Fibroblast of mammary gland (primary cell): Measurements from ENCODE around the gene ZNF215.

ENCODE experiments used
- DNase-seq: peaks from one replicate; pipeline ENCODE4 v3.0.0-alpha.2; 2010; ENCODE audit warnings: low read depth
- H3K4me3 ChIP-seq: 2 replicates; pipeline ENCODE4 v1.5.1; 2011; ENCODE audit warnings: low read depth, mild to moderate bottlenecking, low read length, moderate library complexity; ENCODE audit not compliant: control insufficient read depth
- TF ChIP-seq, protein P1 (sequence below): conservative IDR thresholded peaks from 2 replicates; pipeline ENCODE4 v1.5.1; 2011; ENCODE audit warnings: low read depth, low read length, inconsistent platforms; ENCODE audit not compliant: control insufficient read depth, insufficient read depth

The ZNF215 gene

DNA sequence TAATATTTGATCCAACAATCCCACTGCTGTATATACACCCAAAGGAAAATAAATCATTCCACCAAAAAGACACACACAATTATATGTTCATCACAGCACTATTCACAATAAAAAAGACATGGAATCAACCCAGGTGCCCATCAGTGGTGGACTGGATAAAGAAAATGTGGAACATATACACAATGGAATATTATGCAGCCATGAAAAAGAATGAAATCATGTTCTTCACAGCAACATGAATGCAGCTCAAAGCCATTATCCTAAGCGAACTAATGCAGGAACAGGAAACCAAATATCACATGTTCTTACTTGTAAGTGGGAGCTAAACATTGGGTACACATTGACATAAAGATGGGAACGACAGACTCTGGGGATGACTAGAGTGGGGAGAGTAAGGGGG, 6.5 kb upstream of the ZNF215 start:
- TF ChIP-seq, protein P1, sequence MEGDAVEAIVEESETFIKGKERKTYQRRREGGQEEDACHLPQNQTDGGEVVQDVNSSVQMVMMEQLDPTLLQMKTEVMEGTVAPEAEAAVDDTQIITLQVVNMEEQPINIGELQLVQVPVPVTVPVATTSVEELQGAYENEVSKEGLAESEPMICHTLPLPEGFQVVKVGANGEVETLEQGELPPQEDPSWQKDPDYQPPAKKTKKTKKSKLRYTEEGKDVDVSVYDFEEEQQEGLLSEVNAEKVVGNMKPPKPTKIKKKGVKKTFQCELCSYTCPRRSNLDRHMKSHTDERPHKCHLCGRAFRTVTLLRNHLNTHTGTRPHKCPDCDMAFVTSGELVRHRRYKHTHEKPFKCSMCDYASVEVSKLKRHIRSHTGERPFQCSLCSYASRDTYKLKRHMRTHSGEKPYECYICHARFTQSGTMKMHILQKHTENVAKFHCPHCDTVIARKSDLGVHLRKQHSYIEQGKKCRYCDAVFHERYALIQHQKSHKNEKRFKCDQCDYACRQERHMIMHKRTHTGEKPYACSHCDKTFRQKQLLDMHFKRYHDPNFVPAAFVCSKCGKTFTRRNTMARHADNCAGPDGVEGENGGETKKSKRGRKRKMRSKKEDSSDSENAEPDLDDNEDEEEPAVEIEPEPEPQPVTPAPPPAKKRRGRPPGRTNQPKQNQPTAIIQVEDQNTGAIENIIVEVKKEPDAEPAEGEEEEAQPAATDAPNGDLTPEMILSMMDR = no peak

GRCh38 chr11:6920702-6921101, 5.5 kb upstream of the ZNF215 start, which contains the start of gene OR2D3:
Gene OR2D3 (plus strand): TSS chr11:6921002. CDS start chr11:6921002, 0 bp downstream.
- DNase-seq = no peak
- TF ChIP-seq, protein P1 = no peak
- no peak within 1 kb of the TSS for H3K4me3 ChIP-seq

More for the DNA sequence above, 6.5 kb upstream of the ZNF215 start:
- H3K4me3 ChIP-seq = no peak overlapping the region
- no peak for DNase-seq

- DNase-seq = no peak
- TF ChIP-seq, protein P1 = no peak
- no peak overlapping the region for H3K4me3 ChIP-seq
These were observed 1.1 kb upstream of the ZNF215 start for GRCh38 chr11:6925007-6925577.

DNA sequence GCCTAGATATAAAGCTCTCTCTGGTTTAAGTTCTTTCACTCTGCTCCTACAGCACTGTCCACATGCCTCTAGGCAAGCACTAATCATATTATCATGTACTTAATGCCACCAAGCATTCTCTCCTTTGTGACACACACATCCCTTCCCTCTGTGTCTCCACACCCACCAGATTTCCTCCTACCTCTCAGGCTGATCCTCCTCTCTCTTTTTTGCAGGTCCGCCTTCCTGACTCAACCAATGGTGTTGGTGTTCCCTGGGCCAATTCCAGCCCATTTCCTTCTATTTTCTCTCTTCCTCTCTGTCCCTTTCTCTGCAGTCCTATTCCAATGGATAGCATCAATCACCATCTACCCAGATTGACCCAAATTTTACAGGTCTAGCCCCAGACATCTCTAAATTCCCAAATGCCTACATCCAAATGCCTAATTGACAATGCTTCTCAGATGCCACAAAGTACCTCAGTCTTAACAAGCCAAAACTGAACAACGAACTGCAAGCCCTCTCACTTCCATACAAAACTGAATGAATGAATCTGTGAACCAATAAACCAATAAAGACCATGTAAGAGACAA, 504 bp upstream of the ZNF215 start:
- DNase-seq = peak; percentile 40
- TF ChIP-seq, protein P1 = no peak
- peak overlapping the region; percentile 86 for H3K4me3 ChIP-seq

DNA sequence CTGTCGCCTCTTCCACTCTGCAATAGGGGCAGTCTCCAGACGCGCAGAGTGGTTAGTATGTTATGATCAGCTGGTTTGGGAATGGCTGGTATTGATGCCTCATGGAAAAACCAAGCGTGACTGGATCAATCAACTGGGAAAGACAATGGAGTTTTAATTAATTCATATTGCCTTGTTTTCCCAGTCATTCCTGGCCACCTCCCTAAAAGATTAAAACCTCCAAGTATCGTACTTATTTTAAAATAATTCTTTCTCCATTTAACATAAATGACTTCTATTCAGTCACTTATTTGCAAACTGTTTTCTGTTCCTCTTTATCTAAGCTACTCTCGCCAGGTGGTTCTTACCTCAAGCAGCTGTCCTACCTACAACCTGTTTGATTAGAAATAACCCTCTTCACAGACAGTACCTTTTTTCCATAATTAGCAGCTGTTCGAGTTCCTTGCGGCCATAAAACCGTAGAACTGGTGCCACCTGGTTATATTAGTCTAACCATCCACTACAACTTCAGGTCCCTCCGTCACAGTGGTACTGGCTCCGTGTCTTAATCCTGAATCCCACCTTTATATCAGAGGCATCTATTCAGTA, 898 bp downstream of the ZNF215 start:
- H3K4me3 ChIP-seq = peak overlapping the region; percentile 86
- TF ChIP-seq, protein P1 = no peak
- DNase-seq = no peak

GRCh38 chr11:6928916-6929315, 2.7 kb downstream of the ZNF215 start:
- no peak for DNase-seq
- TF ChIP-seq, protein P1 = no peak

More at GRCh38 chr11:6928916-6929315, 2.7 kb downstream of the ZNF215 start:
- H3K4me3 ChIP-seq = no peak overlapping the region
